ENCODE results near the gene ISOC2.
A peak's percentile ranks its signal among the peaks of the same experiment; 100 is the strongest.
"Not testable (repeated sequence)": the region's sequence is repeated elsewhere in the genome, so short reads cannot be mapped to it uniquely, and the experiment has no call there.

ISOC2 gene, protein sequence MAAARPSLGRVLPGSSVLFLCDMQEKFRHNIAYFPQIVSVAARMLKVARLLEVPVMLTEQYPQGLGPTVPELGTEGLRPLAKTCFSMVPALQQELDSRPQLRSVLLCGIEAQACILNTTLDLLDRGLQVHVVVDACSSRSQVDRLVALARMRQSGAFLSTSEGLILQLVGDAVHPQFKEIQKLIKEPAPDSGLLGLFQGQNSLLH

DNA sequence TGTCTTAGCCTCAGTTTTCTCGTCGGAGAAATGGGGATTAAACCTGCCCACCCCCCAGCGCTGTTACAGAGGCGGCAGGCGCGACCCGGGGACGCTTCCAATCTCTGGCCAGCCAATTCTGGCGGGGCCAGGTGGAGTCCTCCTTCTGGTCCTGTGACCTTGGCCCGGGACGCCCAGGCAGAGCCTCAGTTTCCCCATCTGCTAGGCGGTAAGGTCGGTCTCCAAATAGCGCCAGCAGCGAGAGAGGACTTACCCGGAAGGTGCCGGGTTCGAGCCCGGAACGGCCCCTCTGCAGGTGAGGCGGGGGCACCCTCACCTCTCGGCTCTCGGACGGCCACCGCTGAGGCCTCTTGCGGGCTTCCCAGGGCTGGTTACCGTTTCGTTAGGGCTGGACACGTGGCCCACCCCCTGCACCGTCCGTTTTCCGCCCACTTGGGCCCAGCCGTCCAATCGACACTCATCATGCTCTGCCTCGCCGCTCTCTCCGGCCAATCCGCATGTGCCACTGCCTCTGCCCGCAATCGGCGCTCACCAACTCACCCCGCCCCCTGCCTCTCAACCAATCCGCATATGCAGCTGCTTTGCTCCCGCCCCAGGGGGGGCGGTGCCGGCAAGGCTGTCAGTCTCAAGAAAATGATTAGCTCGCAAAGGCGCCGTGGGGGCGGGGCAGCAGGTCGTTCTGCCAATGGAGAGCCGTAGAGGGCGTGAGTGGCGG is at the start of gene ISOC2:
Gene ISOC2 (minus strand): TSS at position 384 of the 715 bp plus-strand sequence. CDS start 5,156 bp downstream, outside the sequence.
- peak; percentile 100 for DNase-seq (ENCODE audit: low read depth in 1 of 2, low spot score in 1 of 2)

DNA sequence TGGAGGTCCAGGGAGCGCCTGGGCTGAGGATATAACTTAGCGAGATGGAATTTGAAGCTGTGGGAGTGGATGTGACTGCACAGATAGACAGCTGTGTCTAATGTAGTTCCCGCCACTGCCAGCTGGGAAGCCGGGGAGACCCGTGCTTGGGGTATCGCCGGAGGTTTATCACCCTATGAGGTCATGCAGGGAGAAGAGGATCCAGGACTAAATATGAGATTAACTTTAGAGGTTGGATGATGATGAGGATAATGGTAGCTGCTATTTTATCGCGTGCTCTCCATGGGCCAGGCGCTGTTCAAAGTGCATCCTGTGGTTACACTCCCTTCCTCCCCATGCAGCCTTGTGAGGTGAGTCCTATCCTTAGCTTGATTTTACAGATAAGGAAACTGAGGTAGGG is 46.7 kb upstream of the ISOC2 start:
- DNase-seq (ENCODE audit: low read depth in 1 of 2, low spot score in 1 of 2), result no peak

DNA sequence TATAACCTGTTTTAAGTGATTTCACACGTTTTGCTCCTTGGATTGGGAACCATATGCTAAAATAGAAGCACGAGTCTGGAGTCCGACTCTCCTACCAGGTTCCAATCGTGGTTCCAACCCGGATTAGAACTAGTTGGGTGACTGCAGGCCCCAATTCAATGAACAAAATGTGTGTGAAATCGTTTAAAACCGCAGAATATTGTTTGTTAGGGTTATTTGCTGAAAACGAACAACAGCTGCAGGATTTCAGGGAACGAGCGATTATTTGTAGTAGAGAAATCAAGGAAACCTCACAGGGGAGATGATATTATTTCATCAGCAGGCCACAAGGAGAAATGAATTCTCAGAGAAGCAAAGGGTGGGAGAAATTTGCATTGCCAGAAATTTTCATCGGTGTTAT is 43.5 kb upstream of the ISOC2 start:
- no peak for DNase-seq (ENCODE audit: low read depth in 1 of 2, low spot score in 1 of 2)

DNA sequence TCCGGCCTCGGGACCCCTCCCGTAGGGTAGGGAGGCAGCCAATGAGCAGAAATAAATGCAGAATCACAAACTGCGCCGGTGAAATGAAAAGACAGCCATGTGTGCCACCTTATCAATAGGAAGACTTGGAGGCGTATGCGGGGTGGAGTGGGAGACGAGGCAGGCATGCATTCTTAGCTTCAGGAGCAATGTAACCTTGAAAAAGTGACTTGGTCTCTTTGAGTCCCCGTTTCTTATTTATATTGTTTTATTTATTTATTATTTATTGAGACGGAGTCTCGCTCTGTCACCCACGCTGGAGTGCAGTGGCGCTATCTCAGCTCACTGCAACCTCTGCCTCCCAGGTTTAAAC is 42.8 kb upstream of the ISOC2 start:
- no peak for DNase-seq (ENCODE audit: low read depth in 1 of 2, low spot score in 1 of 2)

DNA sequence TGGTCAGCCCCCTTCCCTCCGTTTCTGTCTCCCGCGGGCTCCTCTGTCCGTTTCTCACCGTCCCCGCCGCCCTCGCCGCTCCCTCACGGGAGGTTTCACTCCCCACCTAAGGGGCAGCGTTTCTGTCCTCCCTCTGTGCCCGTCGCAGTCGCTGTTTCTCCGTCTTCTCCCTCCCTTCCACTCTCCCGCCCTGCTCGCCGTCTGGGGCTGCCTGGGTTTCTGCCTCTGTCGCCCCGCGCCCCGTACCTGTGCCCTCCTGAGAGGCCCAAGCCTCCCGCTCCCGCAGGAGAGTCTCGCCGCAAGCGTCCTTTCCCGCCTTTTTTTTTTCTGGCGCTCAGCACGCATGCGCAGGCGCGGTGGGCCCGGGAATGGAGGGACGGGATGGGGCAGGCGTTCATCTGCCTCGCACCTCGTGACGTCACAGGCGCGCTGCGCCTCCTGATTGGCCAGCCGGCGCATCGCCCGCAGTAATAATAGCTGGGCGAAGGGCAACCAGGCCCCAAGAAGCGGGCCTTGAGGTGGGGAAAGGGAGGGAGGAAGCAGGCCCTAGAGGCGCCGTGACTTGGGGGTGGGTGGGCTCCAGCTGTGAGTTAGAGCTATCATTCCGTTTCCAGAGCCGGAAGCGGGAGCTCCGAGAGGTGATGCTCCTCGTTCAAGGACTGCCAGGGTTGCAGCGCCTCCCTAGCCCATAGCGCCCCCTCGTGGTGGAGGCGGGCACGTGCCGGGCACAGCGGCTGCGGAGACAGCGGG is 42.2 kb upstream of the ISOC2 start:
- DNase-seq (ENCODE audit: low read depth in 1 of 2, low spot score in 1 of 2), result peak; percentile 87 to 92

DNA sequence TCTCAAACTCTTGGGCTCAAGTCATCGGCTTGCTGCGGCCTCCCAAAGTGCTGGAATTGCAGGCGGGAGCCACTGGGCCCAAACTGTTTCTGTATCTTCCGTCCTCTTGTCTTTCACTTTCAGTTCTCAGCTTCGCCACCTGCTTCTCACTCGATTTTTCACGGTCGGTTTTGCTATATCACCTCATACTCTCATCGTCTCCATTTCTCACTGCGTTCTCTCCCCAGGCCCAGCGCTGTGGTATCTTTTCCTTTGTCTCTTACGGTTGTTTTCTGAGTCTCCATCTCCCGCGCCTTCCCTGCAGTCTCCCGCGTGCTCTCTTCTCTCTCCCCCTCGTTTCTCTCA is 41.7 kb upstream of the ISOC2 start:
- no peak for DNase-seq (ENCODE audit: low read depth in 1 of 2, low spot score in 1 of 2)

DNA sequence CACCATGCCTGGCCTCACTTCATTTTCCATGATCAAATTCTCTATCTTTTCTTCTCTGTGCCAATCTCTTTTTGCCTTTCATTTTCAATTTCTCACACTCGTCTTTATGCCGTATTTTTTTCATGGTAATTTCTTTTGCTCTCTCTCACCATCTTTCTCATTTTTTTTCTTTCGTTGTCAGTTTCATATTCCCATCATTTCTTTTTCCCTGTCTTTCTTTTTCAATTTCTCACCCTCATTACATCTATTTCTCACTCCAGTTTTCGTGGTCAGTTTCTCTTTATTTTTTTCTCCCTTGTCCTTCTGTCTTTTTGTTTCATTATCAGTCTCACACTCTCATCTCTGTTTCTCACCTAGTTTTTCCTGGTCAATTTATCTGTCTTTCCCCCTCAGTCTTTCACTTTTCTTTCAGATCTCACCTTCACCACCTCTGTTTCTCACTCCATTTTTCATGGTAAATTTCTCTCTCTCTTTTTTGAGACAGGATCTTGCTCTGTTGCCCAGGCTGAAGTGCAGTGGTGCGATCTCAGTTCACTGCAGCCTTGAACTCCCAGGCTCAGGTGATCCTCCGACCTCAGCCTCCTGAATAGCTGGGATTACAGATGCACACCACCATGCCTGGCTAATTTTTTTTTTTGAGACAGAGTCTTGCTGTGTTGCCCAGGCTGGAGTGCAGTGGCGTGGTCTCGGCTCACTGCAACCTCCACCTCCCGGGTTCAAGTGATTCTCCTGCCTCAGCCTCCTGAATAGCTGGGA is 40.9 kb upstream of the ISOC2 start:
- no peak for DNase-seq (ENCODE audit: low read depth in 1 of 2, low spot score in 1 of 2)

DNA sequence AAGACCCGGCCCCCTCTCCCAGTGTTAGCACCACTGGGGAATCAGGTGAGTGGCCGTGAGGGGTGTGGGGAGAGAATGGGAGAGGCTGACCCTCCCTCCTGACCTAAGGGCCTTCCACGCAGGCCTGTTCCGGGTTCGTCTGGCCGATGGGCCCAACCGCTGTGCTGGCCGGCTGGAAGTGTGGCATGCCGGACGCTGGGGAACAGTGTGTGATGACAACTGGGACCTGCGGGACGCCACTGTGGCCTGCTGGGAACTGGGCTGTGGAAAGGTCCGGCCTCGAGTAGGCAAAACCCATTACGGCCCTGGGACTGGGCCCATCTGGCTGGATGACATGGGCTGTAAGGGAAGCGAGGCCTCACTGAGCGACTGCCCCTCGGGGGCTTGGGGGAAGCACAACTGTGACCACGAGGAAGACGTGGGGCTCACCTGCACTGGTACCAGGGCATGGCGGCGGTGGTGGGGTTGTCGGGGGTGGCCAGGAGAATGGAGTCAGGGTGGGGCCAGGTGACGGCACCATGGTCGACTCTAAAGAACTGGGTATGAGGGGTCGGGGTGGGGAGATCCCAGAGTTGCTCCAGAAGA is 39.0 kb upstream of the ISOC2 start:
- no peak for DNase-seq (ENCODE audit: low read depth in 1 of 2, low spot score in 1 of 2)

DNA sequence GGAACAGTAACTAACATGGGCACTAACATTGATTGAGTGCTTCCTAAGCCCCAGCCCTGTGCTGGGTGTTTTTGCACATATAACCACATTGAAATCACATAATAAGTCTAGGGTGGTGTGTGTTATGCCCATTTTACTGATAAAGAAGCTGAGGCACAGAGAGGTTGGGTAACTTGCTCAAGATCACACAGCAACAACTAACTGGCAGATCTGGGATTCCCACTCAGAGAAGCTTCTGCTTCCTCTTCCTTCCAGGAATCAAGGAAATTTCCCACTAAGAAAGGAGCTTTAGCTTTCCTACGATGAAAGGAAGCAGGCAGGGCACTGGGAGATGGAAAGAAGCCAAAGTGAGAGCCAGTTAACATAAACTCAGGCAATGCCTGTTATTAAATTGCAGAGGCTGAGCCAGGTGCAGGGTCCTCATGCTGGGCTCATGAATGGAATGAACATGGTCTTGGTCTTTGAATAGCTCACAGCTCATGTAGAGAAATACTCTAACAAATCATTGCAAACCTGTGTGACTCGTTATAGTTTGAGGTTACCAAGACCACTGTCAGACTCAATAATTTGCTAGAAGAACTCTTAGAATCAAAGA is 36.9 kb upstream of the ISOC2 start:
- no peak for DNase-seq (ENCODE audit: low read depth in 1 of 2, low spot score in 1 of 2)

DNA sequence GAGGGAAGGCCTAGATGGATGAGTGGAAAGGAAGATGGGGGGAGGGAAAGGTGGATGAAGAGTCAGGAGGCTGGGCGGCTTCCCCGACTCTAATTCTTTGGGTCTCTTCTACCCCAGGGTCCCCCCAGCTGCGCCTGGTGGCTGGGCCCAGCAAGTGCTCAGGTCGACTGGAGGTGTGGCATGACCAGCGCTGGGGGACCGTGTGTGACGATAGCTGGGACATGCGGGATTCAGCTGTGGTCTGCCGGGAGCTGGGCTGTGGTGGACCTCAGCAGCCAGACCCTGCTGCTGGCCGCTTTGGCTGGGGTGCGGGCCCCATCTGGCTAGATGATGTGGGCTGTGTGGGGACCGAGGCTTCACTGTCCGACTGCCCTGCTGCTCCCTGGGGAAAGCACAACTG is 36.3 kb upstream of the ISOC2 start:
- DNase-seq (ENCODE audit: low read depth in 1 of 2, low spot score in 1 of 2), result no peak

DNA sequence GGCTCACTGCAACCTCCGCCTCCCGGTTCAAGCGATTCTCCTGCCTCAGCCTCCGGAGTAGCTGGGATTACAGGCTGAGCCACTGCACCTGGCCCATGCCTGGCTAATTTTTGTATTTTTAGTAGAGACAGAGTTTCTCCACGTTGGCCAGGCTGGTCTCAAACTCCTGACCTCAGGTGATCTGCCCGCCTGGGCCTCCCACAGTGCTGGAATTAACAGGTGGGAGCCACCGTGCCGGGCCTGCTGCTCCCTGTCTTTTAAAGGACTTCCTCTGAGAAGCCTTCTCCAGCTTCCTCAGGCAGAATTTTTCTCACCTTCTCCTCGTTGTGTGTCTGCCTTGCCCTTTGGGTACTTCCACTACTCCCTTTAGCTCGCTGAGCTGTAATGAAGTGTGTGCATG is 35.4 kb upstream of the ISOC2 start:
- not testable (repeated sequence) for DNase-seq (ENCODE audit: low read depth in 1 of 2, low spot score in 1 of 2)

DNA sequence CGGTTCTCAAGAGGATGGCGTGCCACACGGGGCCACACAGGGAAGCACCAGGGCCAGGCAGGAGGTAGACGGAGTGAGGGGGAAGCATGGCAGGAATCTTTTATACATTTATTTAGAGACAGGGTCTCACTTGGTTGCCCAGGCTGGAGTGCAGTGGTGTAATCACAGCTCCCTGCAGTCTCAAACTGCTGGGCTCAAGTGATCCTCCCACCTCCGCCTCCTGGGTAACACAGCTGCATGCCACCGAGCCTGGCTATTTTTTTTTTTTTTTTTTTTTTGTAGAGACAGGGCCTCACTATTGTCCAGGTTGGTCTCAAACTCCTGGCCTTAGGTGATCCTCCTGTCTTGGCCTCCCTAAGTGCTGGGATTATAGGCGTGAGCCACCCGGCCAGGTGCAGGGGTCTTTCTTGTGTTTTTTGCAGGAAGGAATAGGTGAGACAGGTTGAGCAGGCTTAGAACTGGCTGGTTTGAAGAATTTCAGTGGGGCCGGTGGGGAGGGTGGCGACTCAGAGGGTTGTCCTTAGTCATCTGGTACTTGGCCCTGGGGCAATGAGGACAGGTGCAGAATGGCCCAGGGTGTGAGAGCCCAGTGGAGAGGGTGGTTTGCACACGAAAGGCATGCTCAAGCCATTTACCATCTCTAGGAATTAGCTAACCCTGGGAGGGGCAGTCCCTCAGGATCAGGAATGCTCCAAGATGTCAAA is 34.4 kb upstream of the ISOC2 start:
- DNase-seq (ENCODE audit: low read depth in 1 of 2, low spot score in 1 of 2), result no peak

DNA sequence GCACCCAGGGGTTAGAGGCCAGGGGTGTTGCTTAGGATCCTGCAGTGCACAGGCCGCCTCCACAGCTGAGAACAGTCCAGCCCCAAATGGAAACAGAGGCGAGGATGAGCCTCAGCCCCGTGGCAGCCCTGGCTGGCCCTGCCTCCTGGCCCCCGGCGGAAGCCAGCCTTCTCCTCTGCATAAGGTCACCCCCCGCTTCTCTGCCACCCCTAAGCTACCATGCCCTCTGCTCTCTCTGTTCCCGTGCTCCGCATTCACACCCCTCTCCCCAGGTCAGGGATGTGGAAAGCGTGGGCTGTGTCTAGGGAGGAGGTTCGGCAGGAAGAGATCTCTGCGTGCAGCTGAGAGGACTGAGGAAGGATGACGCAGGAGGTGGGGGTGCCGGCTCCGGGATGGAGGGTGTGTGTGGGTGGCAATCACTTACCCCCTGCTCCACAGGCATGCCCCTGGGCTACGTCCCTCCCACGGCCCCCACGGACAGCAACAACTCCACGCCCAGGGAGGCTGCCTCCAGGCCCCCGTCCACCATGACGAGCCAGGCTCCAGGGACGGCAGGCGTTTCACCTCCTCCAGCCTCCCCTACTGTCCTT is 32.8 kb upstream of the ISOC2 start:
- DNase-seq (ENCODE audit: low read depth in 1 of 2, low spot score in 1 of 2), result no peak

DNA sequence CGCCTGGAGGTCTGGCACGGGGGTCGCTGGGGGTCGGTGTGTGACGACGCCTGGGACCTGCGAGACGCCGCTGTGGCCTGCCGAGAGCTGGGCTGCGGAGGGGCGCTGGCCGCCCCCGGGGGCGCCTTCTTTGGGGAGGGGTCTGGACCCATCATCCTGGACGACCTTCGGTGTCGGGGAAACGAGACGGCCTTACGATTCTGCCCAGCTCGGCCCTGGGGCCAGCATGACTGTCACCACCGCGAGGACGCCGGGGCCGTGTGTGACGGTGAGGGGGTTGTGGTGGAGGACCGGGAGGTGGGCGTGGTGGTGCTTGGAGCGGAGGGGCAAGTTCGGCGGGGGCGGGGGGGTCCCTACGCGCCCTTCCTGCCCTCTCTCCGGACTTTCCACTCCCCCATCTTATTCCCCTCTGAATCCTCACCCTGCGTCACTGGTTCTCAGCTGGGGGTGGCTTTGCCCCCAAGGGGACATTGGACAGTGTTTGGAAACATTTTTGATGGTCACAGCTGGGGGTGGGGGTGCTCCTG is 32.3 kb upstream of the ISOC2 start:
- no peak for DNase-seq (ENCODE audit: low read depth in 1 of 2, low spot score in 1 of 2)

DNA sequence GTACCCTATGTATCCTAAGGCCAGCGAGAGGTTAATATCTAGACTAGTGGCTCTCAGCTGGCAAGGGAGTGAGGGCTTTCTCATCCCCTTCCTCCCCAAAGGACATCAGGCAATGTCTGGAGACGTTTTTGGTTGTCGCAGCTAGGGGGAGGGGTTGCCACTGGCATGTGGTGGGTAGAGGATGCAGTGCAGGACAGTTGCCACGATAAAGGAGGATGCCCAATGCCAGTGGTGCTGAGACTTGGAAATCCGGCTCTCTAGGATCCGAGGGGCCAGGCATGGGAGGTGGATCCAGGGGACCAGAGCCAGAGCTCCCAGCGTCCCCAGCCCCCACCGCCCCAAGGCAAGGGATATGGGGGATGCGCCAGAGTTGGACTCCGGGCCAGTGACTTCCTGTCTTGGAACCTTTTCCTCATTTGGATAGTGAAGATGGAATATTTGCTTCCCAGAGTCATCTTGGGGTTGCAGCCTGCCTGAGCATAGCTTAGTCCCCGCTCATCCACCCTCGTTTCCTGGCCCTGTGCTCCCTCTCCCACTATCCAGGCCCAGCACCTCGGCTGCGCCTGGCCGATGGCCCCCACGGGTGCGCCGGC is 31.7 kb upstream of the ISOC2 start:
- DNase-seq (ENCODE audit: low read depth in 1 of 2, low spot score in 1 of 2), result no peak

DNA sequence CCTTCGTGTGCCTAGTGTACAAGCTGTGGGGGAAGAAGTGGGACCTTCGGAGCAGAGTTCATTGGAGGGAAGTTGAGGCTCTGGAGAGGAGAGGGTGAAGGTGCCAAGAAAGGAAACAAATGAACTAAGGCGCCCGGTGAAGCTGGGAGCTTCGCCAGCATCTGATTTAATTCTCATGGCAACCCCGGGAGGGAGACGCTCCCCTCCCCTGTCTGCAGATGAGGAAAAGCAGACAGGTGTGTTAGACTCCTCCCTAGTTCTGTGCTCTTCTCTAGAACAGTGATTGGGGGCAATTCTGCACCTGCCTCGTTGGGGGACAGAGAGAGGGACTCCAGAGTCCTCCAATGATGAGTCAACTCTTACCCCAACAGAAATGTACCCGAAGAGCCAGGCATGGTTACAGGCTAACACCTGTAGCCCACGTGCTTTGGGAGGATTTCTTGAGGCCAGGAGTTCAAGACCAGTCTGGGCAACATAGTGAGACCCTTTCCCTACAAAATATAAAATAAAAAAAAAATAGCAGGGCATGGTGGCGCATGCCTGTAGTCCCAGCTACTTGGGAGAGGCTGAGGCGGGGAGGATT is 31.0 kb upstream of the ISOC2 start:
- no peak for DNase-seq (ENCODE audit: low read depth in 1 of 2, low spot score in 1 of 2)

DNA sequence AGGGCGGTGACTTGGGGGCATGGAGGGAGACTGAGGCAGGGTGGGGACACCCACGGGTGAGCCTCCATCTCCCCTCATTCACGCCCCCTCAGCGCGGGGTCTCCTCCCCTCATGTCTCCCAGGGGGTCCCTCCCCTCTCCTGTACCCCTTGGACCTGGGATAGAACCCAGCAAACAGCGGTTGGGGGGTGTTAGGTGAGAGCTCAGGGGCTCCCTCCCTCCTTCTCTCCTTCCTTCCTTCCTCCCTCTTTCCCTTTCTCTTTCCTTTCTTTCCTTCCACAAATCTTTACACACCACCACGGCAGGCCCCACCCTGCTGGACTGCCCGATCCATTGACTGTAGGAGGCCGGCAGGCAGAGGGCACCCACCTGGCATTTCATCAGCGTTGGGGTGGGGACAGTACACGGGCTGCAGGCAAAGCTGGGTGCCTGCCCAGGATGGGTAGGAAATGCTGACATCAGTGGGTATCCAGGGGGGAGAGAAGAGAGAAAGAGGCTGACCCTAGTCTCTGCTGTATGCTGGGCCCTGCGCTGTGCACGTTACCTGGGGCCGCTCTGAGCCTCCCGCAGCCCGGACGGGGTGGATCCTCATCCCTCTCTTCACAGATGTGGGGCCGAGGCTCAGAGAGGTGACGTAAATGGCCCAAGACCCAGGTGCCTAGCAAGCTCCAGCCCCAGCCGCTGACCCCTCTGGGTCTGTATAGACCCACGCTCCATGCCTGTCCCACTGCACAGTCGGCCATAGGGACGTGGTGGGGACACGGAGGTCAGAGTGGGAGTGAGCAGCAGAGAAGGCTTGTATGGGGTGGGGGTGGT is 30.3 kb upstream of the ISOC2 start:
- DNase-seq (ENCODE audit: low read depth in 1 of 2, low spot score in 1 of 2), result no peak

Measured in stimulated activated CD4-positive, alpha-beta T cell treated with anti-CD3 and anti-CD28 coated beads, Interleukin-15, amount 100 ng/mL, for 1 hour (primary cell).